Keratinocyte (primary cell): ENCODE results near the gene AIRE. TPM values are rescaled to one million over a fixed set of nuclear protein-coding genes. Genes with fewer than 3 reads are reported as not detected.

Source experiments
- DNase-seq: peaks from one replicate; pipeline ENCODE4 v3.0.0-alpha.2; 2011; ENCODE audit warnings: low read depth, missing footprints, low spot score
- FAIRE-seq: peaks from 2 replicates; lab custom pipeline; 2011; peaks lifted over from hg19 to GRCh38; lab: Jason Lieb, UNC
- H2AFZ ChIP-seq: 2 replicates; pipeline ENCODE4 v1.6.0; 2012; ENCODE audit warnings: low read length, control low read depth, inconsistent platforms; ENCODE audit not compliant: control insufficient read depth
- H3K27ac ChIP-seq: 2 replicates; pipeline ENCODE4 v1.5.1; 2011; ENCODE audit warnings: low read length; ENCODE audit not compliant: control insufficient read depth, insufficient read depth
- H3K27me3 ChIP-seq: 3 replicates; pipeline ENCODE4 v1.6.0; 2011; ENCODE audit warnings: low read length; ENCODE audit not compliant: control insufficient read depth, insufficient read depth; ENCODE audit errors: extremely low read depth
- H3K36me3 ChIP-seq, 2 experiments: 2 replicates in 1 of 2; 3 replicates in 1 of 2; pipeline ENCODE4 v1.5.1; 2011; ENCODE audit warnings: low read length in 2 of 2, mild to moderate bottlenecking in 1 of 2; ENCODE audit not compliant: control insufficient read depth in 2 of 2, insufficient read depth in 2 of 2; ENCODE audit errors: extremely low read depth in 1 of 2
- H3K4me1 ChIP-seq: 3 replicates; pipeline ENCODE4 v1.5.1; 2011; ENCODE audit warnings: low read length; ENCODE audit not compliant: control insufficient read depth, insufficient read depth; ENCODE audit errors: extremely low read depth
- H3K4me2 ChIP-seq: 3 replicates; pipeline ENCODE4 v1.6.0; 2011; ENCODE audit warnings: low read depth, low read length; ENCODE audit not compliant: control insufficient read depth, insufficient read depth; ENCODE audit errors: extremely low read depth
- H3K4me3 ChIP-seq, 3 experiments: fragments of 200-600 bp in 1 of 3; sonication (generic) in 1 of 3; 2 replicates in 2 of 3; 3 replicates in 1 of 3; pipeline ENCODE4 v1.5.1; 2011 to 2016; ENCODE audit warnings: low read length in 3 of 3, mild to moderate bottlenecking in 3 of 3, control low read depth in 2 of 3, inconsistent platforms in 1 of 3, low read depth in 1 of 3, mixed read lengths in 1 of 3, mixed run types in 1 of 3, moderate library complexity in 1 of 3; ENCODE audit not compliant: control insufficient read depth in 2 of 3, insufficient read depth in 2 of 3; ENCODE audit errors: extremely low read depth in 1 of 3
- H3K79me2 ChIP-seq: 2 replicates; pipeline ENCODE4 v1.6.0; 2012; ENCODE audit warnings: low read length; ENCODE audit not compliant: control insufficient read depth, insufficient read depth
- H3K9ac ChIP-seq: 3 replicates; pipeline ENCODE4 v1.6.0; 2011; ENCODE audit warnings: low read length; ENCODE audit not compliant: control insufficient read depth, insufficient read depth; ENCODE audit errors: extremely low read depth
- H3K9me1 ChIP-seq: 3 replicates; pipeline ENCODE4 v1.6.0; 2011; ENCODE audit warnings: low read length; ENCODE audit not compliant: control insufficient read depth, insufficient read depth; ENCODE audit errors: extremely low read depth
- H3K9me3 ChIP-seq: 2 replicates; pipeline ENCODE4 v1.5.1; 2012; ENCODE audit warnings: low read depth, low read length; ENCODE audit not compliant: control insufficient read depth
- H4K20me1 ChIP-seq: 3 replicates; pipeline ENCODE4 v1.6.0; 2011; ENCODE audit warnings: low read length; ENCODE audit not compliant: control insufficient read depth, insufficient read depth; ENCODE audit errors: extremely low read depth
- EZH2 ChIP-seq: IDR thresholded peaks from one replicate; pipeline ENCODE4 v1.6.1; 2012; ENCODE audit warnings: inconsistent platforms, mild to moderate bottlenecking, low read length, moderate library complexity
- dilution Hi-C: fragments of 300-500 bp; cut with MboI; formaldehyde crosslinking; loops from one replicate; pipeline ENCODE4 v1.7.0; 2020; ENCODE audit warnings: low sequenced_read_pairs; ENCODE audit not compliant: extremely low pct_ligation_motif_present
- polyA plus RNA-seq, 5 experiments: library from polyadenylated mRNA; depleted of rRNA in 3 of 5; stranded (reverse) in 3 of 5; stranded (forward) in 1 of 5; unstranded in 1 of 5; fragments of >200 nt; gene quantifications; 1 replicate in 1 of 5; 2 replicates in 3 of 5; 3 replicates in 1 of 5; pipeline versions ENCODE4 v1.2.1 to v1.2.3, GENCODE V29; 2011 to 2012; ENCODE audit warnings: missing spikeins in 2 of 5, low read depth in 1 of 5, low replicate concordance in 1 of 5
- TF ChIP-seq, protein P1 (sequence below), 3 experiments: IDR thresholded peaks in 1 of 3; conservative IDR thresholded peaks in 1 of 3; optimal IDR thresholded peaks in 1 of 3; 2 replicates in 2 of 3; 3 replicates in 1 of 3; pipeline versions ENCODE3 to v1.5.1; 2011; ENCODE audit warnings: low read length in 3 of 3, mild to moderate bottlenecking in 3 of 3, moderate library complexity in 2 of 3, control low read depth in 1 of 3, inconsistent platforms in 1 of 3; ENCODE audit not compliant: insufficient read depth in 2 of 3; ENCODE audit errors: extremely low read depth in 1 of 3

AIRE gene
- polyA plus RNA-seq, 1 donor (not counting 4 experiments of a cell fraction or from before 2014, with no cell fraction given) = not detected

DNA sequence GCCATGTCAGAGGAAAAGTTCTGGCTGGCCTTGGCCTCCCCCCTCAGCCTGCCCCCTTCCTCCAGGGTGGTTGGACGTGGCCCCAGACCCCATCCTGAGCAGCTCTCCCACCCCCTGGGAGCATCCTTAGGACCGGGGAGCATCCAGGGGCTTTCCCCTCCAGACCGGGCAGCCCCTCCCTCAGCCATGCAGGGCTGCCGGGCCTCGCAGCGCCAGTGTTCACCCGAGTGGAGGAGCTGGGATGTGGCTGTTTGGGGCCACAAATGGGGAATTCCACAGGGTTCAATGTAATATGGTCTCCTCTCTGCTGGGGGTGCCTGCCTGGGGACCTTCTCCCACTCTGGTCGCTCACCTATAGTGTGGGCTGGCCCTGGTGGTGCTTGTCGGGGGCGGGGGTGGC lies 10.0 kb downstream of the AIRE start:
- no peak overlapping the region for H3K4me2 ChIP-seq
- TF ChIP-seq EZH2 = no peak
- TF ChIP-seq, protein P1, sequence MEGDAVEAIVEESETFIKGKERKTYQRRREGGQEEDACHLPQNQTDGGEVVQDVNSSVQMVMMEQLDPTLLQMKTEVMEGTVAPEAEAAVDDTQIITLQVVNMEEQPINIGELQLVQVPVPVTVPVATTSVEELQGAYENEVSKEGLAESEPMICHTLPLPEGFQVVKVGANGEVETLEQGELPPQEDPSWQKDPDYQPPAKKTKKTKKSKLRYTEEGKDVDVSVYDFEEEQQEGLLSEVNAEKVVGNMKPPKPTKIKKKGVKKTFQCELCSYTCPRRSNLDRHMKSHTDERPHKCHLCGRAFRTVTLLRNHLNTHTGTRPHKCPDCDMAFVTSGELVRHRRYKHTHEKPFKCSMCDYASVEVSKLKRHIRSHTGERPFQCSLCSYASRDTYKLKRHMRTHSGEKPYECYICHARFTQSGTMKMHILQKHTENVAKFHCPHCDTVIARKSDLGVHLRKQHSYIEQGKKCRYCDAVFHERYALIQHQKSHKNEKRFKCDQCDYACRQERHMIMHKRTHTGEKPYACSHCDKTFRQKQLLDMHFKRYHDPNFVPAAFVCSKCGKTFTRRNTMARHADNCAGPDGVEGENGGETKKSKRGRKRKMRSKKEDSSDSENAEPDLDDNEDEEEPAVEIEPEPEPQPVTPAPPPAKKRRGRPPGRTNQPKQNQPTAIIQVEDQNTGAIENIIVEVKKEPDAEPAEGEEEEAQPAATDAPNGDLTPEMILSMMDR (optimal IDR thresholded peaks at IDR 0.05 in 1 of 3, IDR thresholded peaks at IDR 0.05 in 1 of 3, conservative IDR thresholded peaks at IDR 0.05 in 1 of 3; ENCODE audit: extremely low read depth in 1 of 3, insufficient read depth in 2 of 3, low read length in 3 of 3) = no peak
- FAIRE-seq = no peak
- H2AFZ ChIP-seq = no peak overlapping the region
- H3K4me3 ChIP-seq = no peak overlapping the region
- no peak overlapping the region for H3K27ac ChIP-seq
- H3K79me2 ChIP-seq = peaks cover 2% of the 10 kb centered on the region
- no peaks in the 10 kb centered on the region for H3K36me3 ChIP-seq
- no peaks in the 10 kb centered on the region for H3K9me3 ChIP-seq
- H3K9ac ChIP-seq = no peak overlapping the region
- H3K4me1 ChIP-seq = peaks cover 7% of the 10 kb centered on the region
- dilution Hi-C loops = no loop called here
- H3K27me3 ChIP-seq = peaks cover 13% of the 10 kb centered on the region
- peaks cover 4% of the 10 kb centered on the region for H4K20me1 ChIP-seq
- H3K9me1 ChIP-seq = no peaks in the 10 kb centered on the region
- no peak for DNase-seq

DNA sequence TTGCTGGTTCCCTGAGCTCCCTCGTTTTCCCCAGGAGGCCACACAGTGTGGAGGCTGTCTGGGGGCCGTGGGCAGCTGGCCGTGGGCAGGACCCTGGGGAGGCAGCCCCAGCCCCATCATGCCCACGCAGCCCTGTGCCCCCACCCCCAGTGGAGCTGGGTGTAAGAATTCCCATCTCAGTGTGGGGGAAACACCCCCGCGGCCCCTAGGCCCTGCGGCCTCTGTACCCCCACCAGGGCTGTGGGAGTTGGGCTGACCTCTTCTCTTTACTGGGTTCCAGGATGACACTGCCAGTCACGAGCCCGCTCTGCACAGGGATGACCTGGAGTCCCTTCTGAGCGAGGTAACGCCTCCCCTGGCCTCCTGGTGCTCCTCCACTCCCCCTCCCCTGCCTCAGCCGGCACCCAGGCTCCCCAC lies 10.4 kb downstream of the AIRE start:
- Histone ChIP-seq H3K79me2 (peaks cover 6% of the 10 kb centered on the region), H3K36me3 (no peaks in the 10 kb centered on the region), H2AFZ (no peak overlapping the region), H3K9me1 (no peaks in the 10 kb centered on the region), H3K4me1 (peaks cover 11% of the 10 kb centered on the region), H3K4me3 (no peak overlapping the region), H3K4me2 (no peak overlapping the region), H3K27ac (no peak overlapping the region), H3K27me3 (peaks cover 13% of the 10 kb centered on the region), H3K9me3 (no peaks in the 10 kb centered on the region), H4K20me1 (peaks cover 4% of the 10 kb centered on the region), H3K9ac (no peak overlapping the region)
- no peak for FAIRE-seq
- dilution Hi-C loops = no loop called here
- TF ChIP-seq, protein P1 (optimal IDR thresholded peaks at IDR 0.05 in 1 of 3, IDR thresholded peaks at IDR 0.05 in 1 of 3, conservative IDR thresholded peaks at IDR 0.05 in 1 of 3; ENCODE audit: extremely low read depth in 1 of 3, insufficient read depth in 2 of 3, low read length in 3 of 3) = no peak
- TF ChIP-seq EZH2 = no peak
- no peak for DNase-seq
